Osteocyte (in vitro differentiated cells): Measurements from ENCODE around the gene TAPT1. TPM values are rescaled to one million over a fixed set of nuclear protein-coding genes. Genes with fewer than 3 reads are reported as not detected.

Source experiments
- DNase-seq: peaks from one replicate; pipeline ENCODE4 v3.0.0; 2021; ENCODE audit warnings: mixed read lengths; ENCODE audit not compliant: unreplicated experiment; ENCODE audit errors: extremely low spot score
- H3K27ac Mint-ChIP-seq: one replicate; pipeline ENCODE4 v1.8.0; 2021; ENCODE audit warnings: mild to moderate bottlenecking, mixed read lengths; ENCODE audit not compliant: unreplicated experiment
- H3K27me3 Mint-ChIP-seq: one replicate; pipeline ENCODE4 v1.8.0; 2021; ENCODE audit warnings: mixed read lengths; ENCODE audit not compliant: unreplicated experiment
- H3K36me3 Mint-ChIP-seq: one replicate; pipeline ENCODE4 v1.8.0; 2021; ENCODE audit warnings: mixed read lengths; ENCODE audit not compliant: unreplicated experiment
- H3K4me1 Mint-ChIP-seq: one replicate; pipeline ENCODE4 v1.8.0; 2021; ENCODE audit warnings: mixed read lengths; ENCODE audit not compliant: unreplicated experiment
- H3K4me3 Mint-ChIP-seq: one replicate; pipeline ENCODE4 v1.8.0; 2021; ENCODE audit warnings: mild to moderate bottlenecking, moderate library complexity, mixed read lengths; ENCODE audit not compliant: unreplicated experiment
- H3K9me3 Mint-ChIP-seq: one replicate; pipeline ENCODE4 v1.8.0; 2021; ENCODE audit warnings: mixed read lengths; ENCODE audit not compliant: unreplicated experiment
- CTCF ChIP-seq: fragments of 200-600 bp; sonication (generic); IDR thresholded peaks from 2 replicates; pipeline ENCODE4 v1.5.0; 2021; ENCODE audit warnings: antibody characterized with exemption, mild to moderate bottlenecking, moderate library complexity
- total RNA-seq: library from RNA; stranded (reverse); gene quantifications from 2 replicates; pipeline ENCODE4 v1.2.1, GENCODE V29; 2021

Gene TAPT1
- total RNA-seq, 1 donor from 2014 or later, result 31.7 TPM

- no peak overlapping the region for H3K27ac Mint-ChIP-seq
- no peak for TF ChIP-seq CTCF
- H3K4me3 Mint-ChIP-seq, result no peak overlapping the region
- DNase-seq, result no peak
- H3K27me3 Mint-ChIP-seq, result no peaks in the 10 kb centered on the region
- no peaks in the 10 kb centered on the region for H3K4me1 Mint-ChIP-seq
- H3K9me3 Mint-ChIP-seq, result no peaks in the 10 kb centered on the region
- peaks cover 49% of the 10 kb centered on the region for H3K36me3 Mint-ChIP-seq
Observed at GRCh38 chr4:16168144-16168543, 58.1 kb downstream of the TAPT1 start.

- no peak for DNase-seq
- no peak overlapping the region for H3K4me3 Mint-ChIP-seq
- H3K9me3 Mint-ChIP-seq, result no peaks in the 10 kb centered on the region
- no peaks in the 10 kb centered on the region for H3K27me3 Mint-ChIP-seq
- peaks cover 56% of the 10 kb centered on the region for H3K36me3 Mint-ChIP-seq
- H3K27ac Mint-ChIP-seq, result no peak overlapping the region
- no peak for TF ChIP-seq CTCF
- H3K4me1 Mint-ChIP-seq, result no peaks in the 10 kb centered on the region
Observed at GRCh38 chr4:16165931-16166330, 60.3 kb downstream of the TAPT1 start.

- Mint-ChIP-seq H3K9me3 (no peaks in the 10 kb centered on the region), H3K27me3 (no peaks in the 10 kb centered on the region), H3K4me3 (no peak overlapping the region), H3K4me1 (no peaks in the 10 kb centered on the region), H3K27ac (no peak overlapping the region), H3K36me3 (peaks cover 46% of the 10 kb centered on the region)
- no peak for TF ChIP-seq CTCF
- DNase-seq, result no peak
Observed at GRCh38 chr4:16162891-16163290, 63.4 kb downstream of the TAPT1 start.

GRCh38 chr4:16161851-16162408 lies 64.3 kb downstream of the TAPT1 start:
- peaks cover 44% of the 10 kb centered on the region for H3K36me3 Mint-ChIP-seq
- no peak for TF ChIP-seq CTCF
- H3K27ac Mint-ChIP-seq, result peak overlapping the region; percentile 35
- no peaks in the 10 kb centered on the region for H3K4me1 Mint-ChIP-seq
- no peak overlapping the region for H3K4me3 Mint-ChIP-seq
- no peaks in the 10 kb centered on the region for H3K27me3 Mint-ChIP-seq
- no peaks in the 10 kb centered on the region for H3K9me3 Mint-ChIP-seq
- no peak for DNase-seq

GRCh38 chr4:16160457-16160856 lies 65.8 kb downstream of the TAPT1 start:
- H3K27ac Mint-ChIP-seq, result no peak overlapping the region
- peaks cover 32% of the 10 kb centered on the region for H3K36me3 Mint-ChIP-seq
- TF ChIP-seq CTCF, result no peak
- no peaks in the 10 kb centered on the region for H3K27me3 Mint-ChIP-seq
- H3K9me3 Mint-ChIP-seq, result no peaks in the 10 kb centered on the region
- no peak overlapping the region for H3K4me3 Mint-ChIP-seq
- H3K4me1 Mint-ChIP-seq, result peaks cover 11% of the 10 kb centered on the region
- no peak for DNase-seq
